HL-60 (cell line): ENCODE results near the gene NDUFS7.
A peak's percentile ranks its signal among the peaks of the same experiment; 100 is the strongest.

ENCODE experiments used
- DNase-seq, 2 experiments: peaks; one replicate each; pipeline ENCODE4 v3.0.0-alpha.2; 2010 to 2020; ENCODE audit warnings: low read depth in 1 of 2, low spot score in 1 of 2
- H3K27ac ChIP-seq: fragments of 250-450 bp; sonication (Bioruptor Pico); replicated peaks from 2 replicates; pipeline ENCODE4 v1.5.1; 2020; ENCODE audit warnings: mild to moderate bottlenecking, moderate library complexity
- H3K27me3 ChIP-seq: fragments of 250-450 bp; sonication (Bioruptor Pico); 2 replicates; pipeline ENCODE4 v1.5.1; 2021; ENCODE audit warnings: mild to moderate bottlenecking, moderate library complexity; ENCODE audit not compliant: insufficient read depth, poor library complexity, severe bottlenecking
- H3K4me3 ChIP-seq: replicated peaks from 2 replicates; pipeline ENCODE4 v1.5.1; 2011; ENCODE audit warnings: mild to moderate bottlenecking, control low read depth, low read length; ENCODE audit not compliant: insufficient read depth
- GABPA ChIP-seq: IDR thresholded peaks from 2 replicates; pipeline ENCODE4 v1.6.1; 2012; ENCODE audit warnings: low read depth
- POLR2AphosphoS5 ChIP-seq: IDR thresholded peaks from 2 replicates; pipeline ENCODE4 v1.6.1; 2012; ENCODE audit warnings: low read depth
- SPI1 ChIP-seq: IDR thresholded peaks from 2 replicates; pipeline ENCODE4 v1.6.1; 2012; ENCODE audit warnings: low read depth, mild to moderate bottlenecking, borderline replicate concordance
- TF ChIP-seq, protein P1 (sequence below): IDR thresholded peaks from one replicate; pipeline ENCODE4 v1.5.1; 2011; ENCODE audit warnings: low read length, control low read depth, inconsistent platforms; ENCODE audit not compliant: insufficient read depth
- TF ChIP-seq, protein P2 (sequence below): IDR thresholded peaks from 2 replicates; pipeline ENCODE4 v1.6.1; 2012; ENCODE audit warnings: low read depth; ENCODE audit not compliant: insufficient replicate concordance

The NDUFS7 gene

GRCh38 chr19:1408300-1409203 lies 24.8 kb downstream of the NDUFS7 start:
- H3K27ac ChIP-seq, result peak overlapping the region; percentile 97
- peak in 1 of 2 experiments; percentile 38 for DNase-seq

DNA sequence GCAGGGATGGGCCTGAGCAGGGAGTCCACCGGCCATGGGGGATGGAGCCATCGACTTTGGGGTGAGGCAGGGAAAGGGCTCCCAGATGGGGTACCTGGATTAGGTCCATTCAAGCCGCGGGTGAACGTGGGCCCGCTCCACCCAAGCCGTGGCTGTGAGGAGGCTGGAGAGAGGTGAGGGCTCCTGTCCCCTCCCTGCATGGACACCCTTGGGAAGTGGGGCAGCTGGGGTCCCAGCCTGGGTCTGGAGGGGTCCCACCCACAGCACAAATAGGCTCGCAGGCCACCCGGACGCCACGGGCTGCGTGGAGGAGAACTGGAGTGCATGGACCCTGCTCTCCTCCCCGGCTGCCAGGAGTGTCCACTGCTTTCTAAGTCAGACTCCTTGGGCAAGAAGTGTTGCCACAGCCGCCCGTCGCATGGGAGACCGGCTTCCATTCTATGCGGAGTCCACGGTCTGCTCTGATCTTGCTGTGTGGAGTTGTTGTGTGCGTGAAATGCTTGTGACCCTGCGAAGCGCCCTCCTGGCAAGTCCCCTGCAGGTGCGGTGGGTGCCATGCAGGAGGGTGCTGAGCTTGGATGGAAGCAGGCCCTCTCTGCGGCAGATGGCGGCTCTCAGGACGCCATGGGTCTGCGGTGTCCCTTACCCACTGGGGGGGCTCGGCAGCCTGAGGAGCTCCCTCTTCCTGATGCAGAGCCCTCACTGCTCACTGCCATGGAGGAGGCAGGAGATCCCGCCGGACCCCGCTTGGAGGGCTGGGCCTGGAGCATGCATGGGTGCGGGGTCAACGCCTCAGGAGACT lies 25.7 kb downstream of the NDUFS7 start:
- Histone ChIP-seq H3K27ac (peak overlapping the region; percentile 97), H3K4me3 (peak overlapping the region; percentile 82), H3K27me3 (no peaks in the 10 kb centered on the region)
- TF ChIP-seq, protein P1, sequence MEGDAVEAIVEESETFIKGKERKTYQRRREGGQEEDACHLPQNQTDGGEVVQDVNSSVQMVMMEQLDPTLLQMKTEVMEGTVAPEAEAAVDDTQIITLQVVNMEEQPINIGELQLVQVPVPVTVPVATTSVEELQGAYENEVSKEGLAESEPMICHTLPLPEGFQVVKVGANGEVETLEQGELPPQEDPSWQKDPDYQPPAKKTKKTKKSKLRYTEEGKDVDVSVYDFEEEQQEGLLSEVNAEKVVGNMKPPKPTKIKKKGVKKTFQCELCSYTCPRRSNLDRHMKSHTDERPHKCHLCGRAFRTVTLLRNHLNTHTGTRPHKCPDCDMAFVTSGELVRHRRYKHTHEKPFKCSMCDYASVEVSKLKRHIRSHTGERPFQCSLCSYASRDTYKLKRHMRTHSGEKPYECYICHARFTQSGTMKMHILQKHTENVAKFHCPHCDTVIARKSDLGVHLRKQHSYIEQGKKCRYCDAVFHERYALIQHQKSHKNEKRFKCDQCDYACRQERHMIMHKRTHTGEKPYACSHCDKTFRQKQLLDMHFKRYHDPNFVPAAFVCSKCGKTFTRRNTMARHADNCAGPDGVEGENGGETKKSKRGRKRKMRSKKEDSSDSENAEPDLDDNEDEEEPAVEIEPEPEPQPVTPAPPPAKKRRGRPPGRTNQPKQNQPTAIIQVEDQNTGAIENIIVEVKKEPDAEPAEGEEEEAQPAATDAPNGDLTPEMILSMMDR, result no peak
- TF ChIP-seq GABPA (no peak), SPI1 (no peak), POLR2AphosphoS5 (no peak)
- TF ChIP-seq, protein P2, sequence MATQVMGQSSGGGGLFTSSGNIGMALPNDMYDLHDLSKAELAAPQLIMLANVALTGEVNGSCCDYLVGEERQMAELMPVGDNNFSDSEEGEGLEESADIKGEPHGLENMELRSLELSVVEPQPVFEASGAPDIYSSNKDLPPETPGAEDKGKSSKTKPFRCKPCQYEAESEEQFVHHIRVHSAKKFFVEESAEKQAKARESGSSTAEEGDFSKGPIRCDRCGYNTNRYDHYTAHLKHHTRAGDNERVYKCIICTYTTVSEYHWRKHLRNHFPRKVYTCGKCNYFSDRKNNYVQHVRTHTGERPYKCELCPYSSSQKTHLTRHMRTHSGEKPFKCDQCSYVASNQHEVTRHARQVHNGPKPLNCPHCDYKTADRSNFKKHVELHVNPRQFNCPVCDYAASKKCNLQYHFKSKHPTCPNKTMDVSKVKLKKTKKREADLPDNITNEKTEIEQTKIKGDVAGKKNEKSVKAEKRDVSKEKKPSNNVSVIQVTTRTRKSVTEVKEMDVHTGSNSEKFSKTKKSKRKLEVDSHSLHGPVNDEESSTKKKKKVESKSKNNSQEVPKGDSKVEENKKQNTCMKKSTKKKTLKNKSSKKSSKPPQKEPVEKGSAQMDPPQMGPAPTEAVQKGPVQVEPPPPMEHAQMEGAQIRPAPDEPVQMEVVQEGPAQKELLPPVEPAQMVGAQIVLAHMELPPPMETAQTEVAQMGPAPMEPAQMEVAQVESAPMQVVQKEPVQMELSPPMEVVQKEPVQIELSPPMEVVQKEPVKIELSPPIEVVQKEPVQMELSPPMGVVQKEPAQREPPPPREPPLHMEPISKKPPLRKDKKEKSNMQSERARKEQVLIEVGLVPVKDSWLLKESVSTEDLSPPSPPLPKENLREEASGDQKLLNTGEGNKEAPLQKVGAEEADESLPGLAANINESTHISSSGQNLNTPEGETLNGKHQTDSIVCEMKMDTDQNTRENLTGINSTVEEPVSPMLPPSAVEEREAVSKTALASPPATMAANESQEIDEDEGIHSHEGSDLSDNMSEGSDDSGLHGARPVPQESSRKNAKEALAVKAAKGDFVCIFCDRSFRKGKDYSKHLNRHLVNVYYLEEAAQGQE, result no peak
- peak in 1 of 2 experiments; percentile 41 for DNase-seq

More at GRCh38 chr19:1408300-1409203, 24.8 kb downstream of the NDUFS7 start:
- Histone ChIP-seq H3K4me3 (peak overlapping the region; percentile 82), H3K27me3 (no peaks in the 10 kb centered on the region)
- TF ChIP-seq SPI1 (no peak), GABPA (no peak), POLR2AphosphoS5 (no peak)
- TF ChIP-seq, protein P2, result no peak
- TF ChIP-seq, protein P1, result no peak

GRCh38 chr19:1410136-1410786 lies 26.6 kb downstream of the NDUFS7 start:
- TF ChIP-seq GABPA (no peak), SPI1 (no peak), POLR2AphosphoS5 (no peak)
- TF ChIP-seq, protein P1, result no peak
- TF ChIP-seq, protein P2, result no peak
- Histone ChIP-seq H3K27me3 (no peaks in the 10 kb centered on the region), H3K4me3 (peak overlapping the region; percentile 82), H3K27ac (peak overlapping the region; percentile 97)
- DNase-seq, result no peak
